H1 (cell line): ENCODE results near the gene KRT85. TPM values are rescaled to one million over a fixed set of nuclear protein-coding genes. Genes with fewer than 3 reads are reported as not detected.

Experiments used
- GTF2F1 ChIP-seq: IDR thresholded peaks from 2 replicates; pipeline ENCODE4 v1.6.1; 2012; ENCODE audit warnings: low read depth, low read length, improper control_type of control experiment, borderline replicate concordance
- POLR2AphosphoS5 ChIP-seq: IDR thresholded peaks from 2 replicates; pipeline ENCODE4 v1.6.1; 2011; ENCODE audit warnings: low read depth, low read length
- POU5F1 ChIP-seq: IDR thresholded peaks from 2 replicates; pipeline ENCODE4 v1.6.1; 2011; ENCODE audit warnings: low read depth, mild to moderate bottlenecking, low read length, moderate library complexity
- SP4 ChIP-seq: IDR thresholded peaks from 2 replicates; pipeline ENCODE4 v1.6.1; 2012; ENCODE audit warnings: low read length, inconsistent platforms
- polyA plus RNA-seq, 7 experiments: library from polyadenylated mRNA; depleted of rRNA in 3 of 7; stranded (reverse) in 5 of 7; unstranded in 2 of 7; fragments of >200 nt in 5 of 7; fragments of 200-250 nt in 2 of 7; gene quantifications; 1 replicate in 5 of 7; 2 replicates in 1 of 7; 4 replicates in 1 of 7; pipeline versions ENCODE4 v1.2.1 to v1.2.3, GENCODE V29; 2011 to 2013; ENCODE audit warnings: missing spikeins in 2 of 7, mixed read lengths in 2 of 7
- total RNA-seq: library from RNA; stranded (reverse); fragmentation: NEBNext Ultra II Directional; extraction: Animal tissue kit (Norgen Biotek cat#: 25700); gene quantifications from 2 replicates; pipeline ENCODE4 v1.2.1, GENCODE V29; 2021
- TF ChIP-seq, protein P1 (sequence below): fragments of 300-600 bp; sonication (generic); IDR thresholded peaks from 2 replicates; pipeline ENCODE4 v1.7.1; 2012; ENCODE audit warnings: low read length, moderate library complexity, mild to moderate bottlenecking, inconsistent platforms; ENCODE audit not compliant: insufficient replicate concordance
- TF ChIP-seq, protein P2 (sequence below), 3 experiments: IDR thresholded peaks; 1 replicate in 2 of 3; 2 replicates in 1 of 3; pipeline versions ENCODE4 v1.5.1 to v1.6.1; 2011; ENCODE audit warnings: low read length in 3 of 3, mild to moderate bottlenecking in 3 of 3, inconsistent platforms in 2 of 3, low read depth in 1 of 3, moderate library complexity in 1 of 3; ENCODE audit not compliant: insufficient read depth in 1 of 3; ENCODE audit errors: control extremely low read depth in 1 of 3

The KRT85 gene
- total and polyA plus RNA-seq, 2 of the 8 experiments (the other 6 are each of a cell fraction or from before 2014, with no cell fraction given), result not detected

DNA sequence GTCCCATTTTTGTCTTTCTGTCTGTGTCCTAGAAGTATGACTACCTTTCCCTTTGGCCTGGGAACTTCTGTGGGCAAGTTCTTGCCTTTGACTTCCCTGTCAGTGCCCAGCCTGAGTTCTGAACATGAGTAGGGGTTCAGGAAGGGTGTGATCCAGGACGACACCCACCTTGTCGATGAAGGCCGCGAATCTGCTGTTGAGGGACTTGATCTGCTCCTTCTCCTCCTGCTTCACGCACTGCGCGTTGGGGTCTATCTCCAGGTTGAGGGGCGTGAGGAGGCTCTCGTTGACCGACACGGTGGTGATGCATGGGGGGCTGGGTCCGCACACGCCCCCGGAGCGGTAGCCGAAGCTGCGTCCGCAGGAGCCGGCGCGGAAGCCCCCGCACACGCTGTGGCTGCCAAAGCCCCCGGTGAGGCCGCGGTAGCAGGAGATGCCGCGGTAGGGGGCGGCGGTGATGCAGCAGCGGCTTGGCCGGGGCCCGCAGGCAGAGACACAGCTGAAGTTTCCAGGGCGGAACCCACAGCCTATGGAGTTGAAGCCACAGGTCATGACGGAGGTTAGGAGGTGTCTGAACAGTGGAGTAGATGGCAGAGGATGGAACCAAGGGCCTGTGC is 46.4 kb downstream of the KRT85 start, which contains the start of gene KRT83 (continued):
- TF ChIP-seq POU5F1, result no peak
- TF ChIP-seq SP4, result no peak
- TF ChIP-seq GTF2F1, result no peak
- TF ChIP-seq, protein P1, sequence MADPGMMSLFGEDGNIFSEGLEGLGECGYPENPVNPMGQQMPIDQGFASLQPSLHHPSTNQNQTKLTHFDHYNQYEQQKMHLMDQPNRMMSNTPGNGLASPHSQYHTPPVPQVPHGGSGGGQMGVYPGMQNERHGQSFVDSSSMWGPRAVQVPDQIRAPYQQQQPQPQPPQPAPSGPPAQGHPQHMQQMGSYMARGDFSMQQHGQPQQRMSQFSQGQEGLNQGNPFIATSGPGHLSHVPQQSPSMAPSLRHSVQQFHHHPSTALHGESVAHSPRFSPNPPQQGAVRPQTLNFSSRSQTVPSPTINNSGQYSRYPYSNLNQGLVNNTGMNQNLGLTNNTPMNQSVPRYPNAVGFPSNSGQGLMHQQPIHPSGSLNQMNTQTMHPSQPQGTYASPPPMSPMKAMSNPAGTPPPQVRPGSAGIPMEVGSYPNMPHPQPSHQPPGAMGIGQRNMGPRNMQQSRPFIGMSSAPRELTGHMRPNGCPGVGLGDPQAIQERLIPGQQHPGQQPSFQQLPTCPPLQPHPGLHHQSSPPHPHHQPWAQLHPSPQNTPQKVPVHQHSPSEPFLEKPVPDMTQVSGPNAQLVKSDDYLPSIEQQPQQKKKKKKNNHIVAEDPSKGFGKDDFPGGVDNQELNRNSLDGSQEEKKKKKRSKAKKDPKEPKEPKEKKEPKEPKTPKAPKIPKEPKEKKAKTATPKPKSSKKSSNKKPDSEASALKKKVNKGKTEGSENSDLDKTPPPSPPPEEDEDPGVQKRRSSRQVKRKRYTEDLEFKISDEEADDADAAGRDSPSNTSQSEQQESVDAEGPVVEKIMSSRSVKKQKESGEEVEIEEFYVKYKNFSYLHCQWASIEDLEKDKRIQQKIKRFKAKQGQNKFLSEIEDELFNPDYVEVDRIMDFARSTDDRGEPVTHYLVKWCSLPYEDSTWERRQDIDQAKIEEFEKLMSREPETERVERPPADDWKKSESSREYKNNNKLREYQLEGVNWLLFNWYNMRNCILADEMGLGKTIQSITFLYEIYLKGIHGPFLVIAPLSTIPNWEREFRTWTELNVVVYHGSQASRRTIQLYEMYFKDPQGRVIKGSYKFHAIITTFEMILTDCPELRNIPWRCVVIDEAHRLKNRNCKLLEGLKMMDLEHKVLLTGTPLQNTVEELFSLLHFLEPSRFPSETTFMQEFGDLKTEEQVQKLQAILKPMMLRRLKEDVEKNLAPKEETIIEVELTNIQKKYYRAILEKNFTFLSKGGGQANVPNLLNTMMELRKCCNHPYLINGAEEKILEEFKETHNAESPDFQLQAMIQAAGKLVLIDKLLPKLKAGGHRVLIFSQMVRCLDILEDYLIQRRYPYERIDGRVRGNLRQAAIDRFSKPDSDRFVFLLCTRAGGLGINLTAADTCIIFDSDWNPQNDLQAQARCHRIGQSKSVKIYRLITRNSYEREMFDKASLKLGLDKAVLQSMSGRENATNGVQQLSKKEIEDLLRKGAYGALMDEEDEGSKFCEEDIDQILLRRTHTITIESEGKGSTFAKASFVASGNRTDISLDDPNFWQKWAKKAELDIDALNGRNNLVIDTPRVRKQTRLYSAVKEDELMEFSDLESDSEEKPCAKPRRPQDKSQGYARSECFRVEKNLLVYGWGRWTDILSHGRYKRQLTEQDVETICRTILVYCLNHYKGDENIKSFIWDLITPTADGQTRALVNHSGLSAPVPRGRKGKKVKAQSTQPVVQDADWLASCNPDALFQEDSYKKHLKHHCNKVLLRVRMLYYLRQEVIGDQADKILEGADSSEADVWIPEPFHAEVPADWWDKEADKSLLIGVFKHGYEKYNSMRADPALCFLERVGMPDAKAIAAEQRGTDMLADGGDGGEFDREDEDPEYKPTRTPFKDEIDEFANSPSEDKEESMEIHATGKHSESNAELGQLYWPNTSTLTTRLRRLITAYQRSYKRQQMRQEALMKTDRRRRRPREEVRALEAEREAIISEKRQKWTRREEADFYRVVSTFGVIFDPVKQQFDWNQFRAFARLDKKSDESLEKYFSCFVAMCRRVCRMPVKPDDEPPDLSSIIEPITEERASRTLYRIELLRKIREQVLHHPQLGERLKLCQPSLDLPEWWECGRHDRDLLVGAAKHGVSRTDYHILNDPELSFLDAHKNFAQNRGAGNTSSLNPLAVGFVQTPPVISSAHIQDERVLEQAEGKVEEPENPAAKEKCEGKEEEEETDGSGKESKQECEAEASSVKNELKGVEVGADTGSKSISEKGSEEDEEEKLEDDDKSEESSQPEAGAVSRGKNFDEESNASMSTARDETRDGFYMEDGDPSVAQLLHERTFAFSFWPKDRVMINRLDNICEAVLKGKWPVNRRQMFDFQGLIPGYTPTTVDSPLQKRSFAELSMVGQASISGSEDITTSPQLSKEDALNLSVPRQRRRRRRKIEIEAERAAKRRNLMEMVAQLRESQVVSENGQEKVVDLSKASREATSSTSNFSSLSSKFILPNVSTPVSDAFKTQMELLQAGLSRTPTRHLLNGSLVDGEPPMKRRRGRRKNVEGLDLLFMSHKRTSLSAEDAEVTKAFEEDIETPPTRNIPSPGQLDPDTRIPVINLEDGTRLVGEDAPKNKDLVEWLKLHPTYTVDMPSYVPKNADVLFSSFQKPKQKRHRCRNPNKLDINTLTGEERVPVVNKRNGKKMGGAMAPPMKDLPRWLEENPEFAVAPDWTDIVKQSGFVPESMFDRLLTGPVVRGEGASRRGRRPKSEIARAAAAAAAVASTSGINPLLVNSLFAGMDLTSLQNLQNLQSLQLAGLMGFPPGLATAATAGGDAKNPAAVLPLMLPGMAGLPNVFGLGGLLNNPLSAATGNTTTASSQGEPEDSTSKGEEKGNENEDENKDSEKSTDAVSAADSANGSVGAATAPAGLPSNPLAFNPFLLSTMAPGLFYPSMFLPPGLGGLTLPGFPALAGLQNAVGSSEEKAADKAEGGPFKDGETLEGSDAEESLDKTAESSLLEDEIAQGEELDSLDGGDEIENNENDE, result no peak
- TF ChIP-seq POLR2AphosphoS5, result no peak
- TF ChIP-seq, protein P2, sequence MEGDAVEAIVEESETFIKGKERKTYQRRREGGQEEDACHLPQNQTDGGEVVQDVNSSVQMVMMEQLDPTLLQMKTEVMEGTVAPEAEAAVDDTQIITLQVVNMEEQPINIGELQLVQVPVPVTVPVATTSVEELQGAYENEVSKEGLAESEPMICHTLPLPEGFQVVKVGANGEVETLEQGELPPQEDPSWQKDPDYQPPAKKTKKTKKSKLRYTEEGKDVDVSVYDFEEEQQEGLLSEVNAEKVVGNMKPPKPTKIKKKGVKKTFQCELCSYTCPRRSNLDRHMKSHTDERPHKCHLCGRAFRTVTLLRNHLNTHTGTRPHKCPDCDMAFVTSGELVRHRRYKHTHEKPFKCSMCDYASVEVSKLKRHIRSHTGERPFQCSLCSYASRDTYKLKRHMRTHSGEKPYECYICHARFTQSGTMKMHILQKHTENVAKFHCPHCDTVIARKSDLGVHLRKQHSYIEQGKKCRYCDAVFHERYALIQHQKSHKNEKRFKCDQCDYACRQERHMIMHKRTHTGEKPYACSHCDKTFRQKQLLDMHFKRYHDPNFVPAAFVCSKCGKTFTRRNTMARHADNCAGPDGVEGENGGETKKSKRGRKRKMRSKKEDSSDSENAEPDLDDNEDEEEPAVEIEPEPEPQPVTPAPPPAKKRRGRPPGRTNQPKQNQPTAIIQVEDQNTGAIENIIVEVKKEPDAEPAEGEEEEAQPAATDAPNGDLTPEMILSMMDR (IDR thresholded peaks at IDR 0.05; ENCODE audit: control extremely low read depth in 1 of 3, insufficient read depth in 1 of 3, low read depth in 1 of 3, low read length in 3 of 3), result no peak
